Dermis microvascular lymphatic vessel endothelial cell (primary cell): Measurements from ENCODE around the gene PARVB. TPM values are rescaled to one million over a fixed set of nuclear protein-coding genes. Genes with fewer than 3 reads are reported as not detected.

Experiments
- DNase-seq, 2 donors: peaks; one replicate each; pipeline versions ENCODE4 v3.0.0 to v3.0.0-alpha.2; 2010; ENCODE audit warnings: low read depth in 2 of 2
- total RNA-seq: library from RNA; depleted of rRNA; stranded (reverse); fragments of >200 nt; gene quantifications from 2 replicates; pipeline ENCODE4 v1.2.1, GENCODE V29; 2014

Gene PARVB
- total RNA-seq, 1 donor from 2014 or later: 39.2 TPM

GRCh38 chr22:44131989-44132685 is 108.0 kb downstream of the PARVB start:
- DNase-seq: no peak

DNA sequence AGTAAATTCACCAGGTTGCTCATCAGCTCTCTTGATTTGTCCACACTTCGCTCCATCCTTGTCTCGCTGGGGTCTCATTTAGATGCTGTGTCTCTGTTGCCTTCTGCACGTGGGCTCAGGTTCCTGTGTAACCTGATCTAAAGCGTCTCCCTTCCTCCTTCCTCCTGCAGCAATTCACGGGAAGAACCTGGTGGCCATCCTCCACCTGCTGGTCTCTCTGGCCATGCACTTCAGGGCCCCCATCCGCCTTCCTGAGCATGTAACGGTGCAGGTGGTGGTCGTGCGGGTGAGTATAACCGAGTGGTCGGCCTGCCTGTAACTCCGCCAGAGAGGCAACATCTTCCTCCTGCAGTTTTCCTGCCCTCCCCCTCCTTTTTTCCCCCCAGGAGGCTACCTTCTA is 108.6 kb downstream of the PARVB start:
- DNase-seq: no peak

DNA sequence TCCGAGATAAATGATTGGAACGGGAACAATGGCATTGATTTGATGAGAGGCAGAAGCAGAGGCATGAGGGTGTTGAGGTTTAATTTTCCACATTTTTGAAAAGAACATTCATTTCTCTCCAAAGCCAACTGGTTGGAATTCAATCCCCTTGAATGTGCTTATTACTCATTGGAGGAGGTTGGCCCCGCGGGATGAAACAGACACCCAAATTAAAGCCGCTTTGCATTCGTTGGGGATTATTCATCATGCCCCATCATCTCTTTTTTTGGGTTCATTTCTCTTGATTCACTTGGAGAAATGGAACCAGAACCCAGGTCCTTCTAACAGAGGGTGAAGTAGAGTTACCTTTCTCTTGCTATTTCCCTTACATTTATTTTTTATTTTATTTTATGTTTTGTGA is 109.1 kb downstream of the PARVB start:
- no peak for DNase-seq

GRCh38 chr22:44133901-44134571 is 109.9 kb downstream of the PARVB start:
- DNase-seq: peak; percentile 16 to 54

GRCh38 chr22:44136112-44136511 is 112.0 kb downstream of the PARVB start:
- DNase-seq: no peak

- DNase-seq: no peak
Observed at GRCh38 chr22:44136786-44137185, 112.7 kb downstream of the PARVB start.

DNA sequence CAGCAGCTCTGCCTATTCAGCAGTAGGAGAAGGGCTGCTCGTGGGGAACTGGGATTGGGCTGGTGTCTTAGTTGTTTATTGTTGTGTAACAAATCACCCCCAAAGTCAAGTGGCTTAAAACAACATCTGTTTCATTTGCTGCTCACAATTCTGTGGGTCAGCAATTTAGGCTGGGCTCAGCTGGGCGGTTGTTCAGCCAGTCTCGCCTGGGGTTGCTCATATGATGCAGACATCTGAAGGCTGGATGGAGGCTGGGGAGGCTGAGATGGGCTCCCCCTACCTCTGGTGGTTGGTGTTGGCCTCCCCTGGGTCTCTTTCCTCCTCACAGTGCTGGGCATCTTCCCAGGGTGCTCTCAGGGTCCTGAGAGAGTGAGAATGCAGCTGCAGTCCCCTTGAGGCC is 113.3 kb downstream of the PARVB start:
- no peak for DNase-seq

- DNase-seq: no peak
Observed at GRCh38 chr22:44139773-44140172, 115.7 kb downstream of the PARVB start.

GRCh38 chr22:44142421-44143104 is 118.5 kb downstream of the PARVB start:
- DNase-seq: no peak

DNA sequence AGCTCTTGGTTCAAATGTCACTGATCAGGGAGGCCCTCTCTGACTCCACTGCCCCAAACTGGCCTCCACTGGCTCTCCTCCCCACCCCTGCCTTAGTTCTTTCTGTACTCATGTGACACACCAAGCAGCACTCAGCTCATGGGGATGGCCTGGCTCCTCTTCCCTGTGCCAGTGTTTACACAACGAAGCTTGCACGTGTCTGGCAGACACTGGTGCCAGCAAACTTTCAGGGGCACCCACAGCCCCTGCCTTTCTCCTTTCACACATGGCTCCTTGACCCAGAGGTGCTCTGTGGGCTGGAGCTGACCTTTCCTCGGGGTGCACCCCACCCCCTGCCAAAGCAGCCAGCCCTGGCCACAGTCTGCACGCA is 119.0 kb downstream of the PARVB start:
- DNase-seq: no peak

DNA sequence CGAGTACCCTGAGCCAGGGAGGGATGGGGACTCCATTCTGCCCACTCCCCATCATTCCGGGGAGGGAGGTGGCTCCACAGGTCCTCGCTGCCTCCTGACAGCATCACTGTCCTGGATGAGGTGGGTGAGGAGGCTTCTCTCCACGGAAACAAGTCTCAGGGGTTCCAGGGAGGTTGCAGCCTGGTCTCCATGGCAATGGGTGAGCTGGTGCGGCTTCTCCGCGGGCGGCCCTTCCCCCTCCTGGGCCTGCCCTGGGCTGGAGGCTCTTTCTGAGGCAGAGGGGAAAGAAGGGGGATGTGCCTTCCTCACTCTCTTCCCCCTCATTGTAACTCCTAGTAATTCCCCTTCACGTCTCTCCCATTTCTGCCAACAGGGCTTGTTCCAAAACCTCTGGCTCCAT is 119.5 kb downstream of the PARVB start:
- DNase-seq: no peak

DNA sequence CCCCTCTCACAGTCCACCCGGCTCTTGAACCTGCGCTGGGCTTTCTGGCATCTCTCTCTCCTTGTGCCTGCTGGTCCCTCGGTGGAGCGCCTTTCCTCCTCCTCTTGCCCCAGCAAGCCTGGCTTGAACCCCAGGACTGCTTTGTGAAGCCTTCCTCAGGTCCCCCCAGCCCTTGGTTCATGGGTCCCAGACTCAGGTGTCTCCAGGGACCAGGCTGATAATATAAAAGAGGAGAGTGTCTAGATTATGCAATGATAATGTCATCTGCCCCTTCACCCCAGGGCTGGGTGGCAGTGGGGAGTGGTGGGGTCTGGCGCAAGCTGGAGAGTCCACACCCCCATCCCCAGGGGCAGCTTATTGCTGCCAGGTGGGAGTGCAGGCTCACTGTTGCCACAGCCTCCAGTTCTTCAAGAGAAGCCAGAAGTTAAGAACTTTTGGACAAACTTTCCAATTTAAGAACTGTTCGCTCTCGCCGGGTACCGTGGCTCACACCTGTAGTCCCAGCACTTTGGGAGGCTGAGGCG is 120.0 kb downstream of the PARVB start:
- no peak for DNase-seq

GRCh38 chr22:44145544-44145943 is 121.4 kb downstream of the PARVB start:
- no peak for DNase-seq

- DNase-seq: no peak
Observed at GRCh38 chr22:44146088-44146861, 122.2 kb downstream of the PARVB start.

DNA sequence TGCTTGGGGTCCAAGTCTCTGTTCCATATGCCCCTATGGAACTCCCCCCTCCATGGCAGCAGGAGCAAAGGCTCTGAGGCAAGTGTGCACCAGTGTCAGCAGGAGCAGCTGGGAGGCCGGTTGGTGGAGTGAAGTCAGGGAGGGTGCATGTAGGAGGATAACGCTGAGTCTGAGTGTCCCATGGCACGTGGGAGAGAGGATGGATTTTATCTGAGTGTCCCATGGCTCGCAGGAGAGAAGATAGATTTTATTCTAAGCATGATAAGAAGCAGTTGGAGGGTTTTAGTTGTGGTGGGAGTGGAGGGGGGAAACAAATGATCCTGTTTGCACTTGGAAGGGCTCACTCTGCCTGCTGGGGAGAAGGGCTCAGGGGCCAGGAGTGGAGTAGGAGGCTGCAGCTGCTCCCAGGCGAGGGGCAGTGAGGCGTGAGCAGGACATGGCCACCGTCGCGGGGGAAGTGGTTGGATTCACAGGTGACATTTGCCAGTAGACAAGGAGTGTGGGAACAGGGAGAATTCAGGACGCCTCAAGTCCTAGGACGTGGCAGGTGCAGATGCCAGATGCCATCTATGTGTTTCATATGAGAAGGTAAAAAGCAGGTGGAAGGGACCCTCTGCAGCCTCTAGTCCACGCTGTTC is 123.0 kb downstream of the PARVB start:
- no peak for DNase-seq

- DNase-seq: no peak
Observed at GRCh38 chr22:44147821-44148574, 123.9 kb downstream of the PARVB start.

GRCh38 chr22:44151676-44152075 is 127.6 kb downstream of the PARVB start:
- DNase-seq: no peak

DNA sequence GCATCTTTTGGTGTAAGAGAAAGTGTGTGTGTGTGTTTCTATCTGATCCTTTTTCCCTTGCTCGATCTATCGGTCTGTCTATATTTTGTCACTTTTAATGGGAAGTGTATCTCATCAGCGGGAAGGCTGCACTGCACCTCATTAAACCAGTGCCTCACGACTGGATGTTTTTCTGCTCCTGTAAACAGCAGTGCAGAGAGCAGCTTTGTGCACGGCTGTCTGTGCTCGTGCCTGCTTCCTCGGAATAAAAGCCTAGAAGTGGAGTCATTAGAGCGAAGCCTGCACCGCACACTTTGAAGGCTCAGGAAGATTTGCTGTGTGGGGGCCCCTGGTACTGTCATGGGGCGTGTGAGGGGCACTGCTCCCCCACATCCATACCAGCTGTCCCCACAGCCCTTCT is 129.6 kb downstream of the PARVB start:
- no peak for DNase-seq

DNA sequence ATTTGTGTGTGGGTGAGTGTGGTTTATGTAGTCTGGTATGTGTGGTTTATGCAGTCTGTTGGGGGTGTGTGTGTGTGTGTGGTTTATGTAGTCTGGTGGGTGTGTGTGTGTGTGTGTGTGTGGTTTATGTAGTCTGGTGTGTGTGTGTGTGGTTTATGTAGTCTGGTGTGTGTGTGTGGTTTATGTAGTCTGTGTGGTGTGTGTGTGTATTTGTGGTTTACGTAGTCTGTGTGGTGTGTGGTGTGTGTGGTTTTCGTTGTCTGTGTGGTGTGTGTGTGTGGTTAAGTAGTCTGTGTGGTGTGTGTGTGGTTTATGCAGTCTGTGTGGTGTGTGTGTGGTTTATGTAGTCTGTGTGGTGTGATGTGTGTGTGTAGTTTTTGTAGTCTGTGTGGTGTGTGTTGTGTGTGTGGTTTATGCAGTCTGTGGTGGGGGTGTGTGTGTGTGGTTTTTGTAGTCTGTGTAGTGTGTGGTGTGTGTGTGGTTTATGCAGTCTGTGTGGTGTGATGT is 130.4 kb downstream of the PARVB start:
- no peak for DNase-seq

DNA sequence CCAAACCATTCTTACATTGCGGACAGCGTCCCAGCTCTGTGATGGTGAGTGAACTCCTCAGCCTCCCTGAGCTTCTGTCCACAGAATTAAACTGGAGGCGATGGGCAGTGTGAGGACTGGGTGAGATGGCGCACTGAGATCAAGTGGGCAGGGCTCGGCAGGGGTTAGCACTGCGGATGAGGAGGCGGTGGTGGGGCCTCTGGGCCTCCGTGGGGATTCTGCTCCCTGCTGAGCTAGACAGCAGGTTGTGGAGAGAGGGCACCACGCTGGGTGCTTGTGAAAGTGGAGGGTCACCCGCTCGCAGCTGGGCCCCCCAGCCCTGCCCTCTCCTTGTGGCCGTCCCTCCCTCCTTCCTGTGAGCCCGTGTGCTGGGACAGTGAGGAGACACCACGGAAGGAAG is 131.0 kb downstream of the PARVB start:
- DNase-seq: no peak
